ENCODE measurements around the gene MAS1.
"Not testable (repeated sequence)": the region's sequence is repeated elsewhere in the genome, so short reads cannot be mapped to it uniquely, and the experiment has no call there.

Gene MAS1

GRCh38 chr6:159890792-159891191 lies at the start of gene MAS1:
Gene MAS1, plus strand, starts transcription at chr6:159890988. Its CDS starts 15,968 bp downstream, at chr6:159906956.
- no peak for DNase-seq

- DNase-seq = no peak
These were observed 48.8 kb upstream of the MAS1 start for GRCh38 chr6:159842035-159842434.

GRCh38 chr6:159844737-159845645 lies 45.8 kb upstream of the MAS1 start:
- DNase-seq = no peak

- not testable (repeated sequence) for DNase-seq
These were observed 42.2 kb upstream of the MAS1 start for GRCh38 chr6:159848552-159848951.

- DNase-seq = not testable (repeated sequence)
These were observed 40.9 kb upstream of the MAS1 start for GRCh38 chr6:159849851-159850250.

GRCh38 chr6:159852877-159853276 lies 37.9 kb upstream of the MAS1 start:
- no peak for DNase-seq

GRCh38 chr6:159853754-159854153 lies 37.0 kb upstream of the MAS1 start:
- DNase-seq = no peak

- DNase-seq = no peak
These were observed 35.8 kb upstream of the MAS1 start for GRCh38 chr6:159854959-159855358.

GRCh38 chr6:159858259-159858658 lies 32.5 kb upstream of the MAS1 start:
- no peak for DNase-seq

- DNase-seq = no peak
These were observed 30.3 kb upstream of the MAS1 start for GRCh38 chr6:159860482-159860881.

GRCh38 chr6:159862103-159862502 lies 28.7 kb upstream of the MAS1 start:
- no peak for DNase-seq

- not testable (repeated sequence) for DNase-seq
These were observed 27.4 kb upstream of the MAS1 start for GRCh38 chr6:159863341-159863740.

- DNase-seq = no peak
These were observed 25.4 kb upstream of the MAS1 start for GRCh38 chr6:159865226-159865920.

- DNase-seq = no peak
These were observed 24.2 kb upstream of the MAS1 start for GRCh38 chr6:159866286-159867247.

GRCh38 chr6:159871241-159871640 lies 19.5 kb upstream of the MAS1 start:
- no peak for DNase-seq

- no peak for DNase-seq
These were observed 18.9 kb upstream of the MAS1 start for GRCh38 chr6:159871906-159872305.

- no peak for DNase-seq
These were observed 16.4 kb upstream of the MAS1 start for GRCh38 chr6:159874435-159874834.

- DNase-seq = no peak
These were observed 15.6 kb upstream of the MAS1 start for GRCh38 chr6:159875194-159875593.

- no peak for DNase-seq
These were observed 14.5 kb upstream of the MAS1 start for GRCh38 chr6:159876242-159876641.

GRCh38 chr6:159877256-159877808 lies 13.5 kb upstream of the MAS1 start:
- DNase-seq = no peak

GRCh38 chr6:159878341-159878740 lies 12.4 kb upstream of the MAS1 start:
- no peak for DNase-seq

GRCh38 chr6:159879856-159880255 lies 10.9 kb upstream of the MAS1 start:
- no peak for DNase-seq
